Smooth muscle cell (in vitro differentiated cells): ENCODE data around the gene TRIM71. TPM values are rescaled to one million over a fixed set of nuclear protein-coding genes. Genes with fewer than 3 reads are reported as not detected.
A peak's percentile ranks its signal among the peaks of the same experiment; 100 is the strongest.

Source experiments
- DNase-seq: peaks from one replicate; lab custom pipeline; 2025; ENCODE audit not compliant: unreplicated experiment; lab: John Stamatoyannopoulos, UW
- H2AFZ ChIP-seq: fragments of 200-600 bp; sonication (generic); 2 replicates; pipeline ENCODE4 v1.6.0; 2016; ENCODE audit warnings: antibody characterized with exemption, low read depth, mild to moderate bottlenecking
- H3F3A ChIP-seq: fragments of 200-600 bp; sonication (generic); 2 replicates; pipeline ENCODE4 v1.6.0; 2017; ENCODE audit warnings: antibody characterized with exemption, low read depth
- H3K27ac ChIP-seq: fragments of 200-600 bp; sonication (generic); 2 replicates; pipeline ENCODE4 v1.5.1; 2016; ENCODE audit warnings: low read depth, mild to moderate bottlenecking
- H3K27me3 ChIP-seq: fragments of 200-600 bp; sonication (generic); 2 replicates; pipeline ENCODE4 v1.6.1; 2016; ENCODE audit warnings: low read depth, mild to moderate bottlenecking
- H3K36me3 ChIP-seq: fragments of 200-600 bp; sonication (generic); 2 replicates; pipeline ENCODE4 v1.5.1; 2016; ENCODE audit warnings: low read depth
- H3K4me1 ChIP-seq: fragments of 200-600 bp; sonication (generic); 2 replicates; pipeline ENCODE4 v1.5.1; 2016; ENCODE audit warnings: low read depth
- H3K4me2 ChIP-seq: fragments of 200-600 bp; sonication (generic); 2 replicates; pipeline ENCODE4 v1.6.0; 2016; ENCODE audit warnings: mild to moderate bottlenecking
- H3K4me3 ChIP-seq: fragments of 200-600 bp; sonication (generic); 2 replicates; pipeline ENCODE4 v1.5.1; 2016; ENCODE audit warnings: mild to moderate bottlenecking
- H3K79me2 ChIP-seq: fragments of 200-600 bp; sonication (generic); 2 replicates; pipeline ENCODE4 v1.6.0; 2016; ENCODE audit warnings: low read depth, mild to moderate bottlenecking
- H3K9ac ChIP-seq: fragments of 200-600 bp; sonication (generic); 2 replicates; pipeline ENCODE4 v1.6.0; 2016; ENCODE audit warnings: low read depth
- H3K9me3 ChIP-seq: fragments of 200-600 bp; sonication (generic); replicated peaks from 2 replicates; pipeline ENCODE4 v1.5.1; 2016; ENCODE audit warnings: low read depth
- H4K20me1 ChIP-seq: fragments of 200-600 bp; sonication (generic); 2 replicates; pipeline ENCODE4 v1.6.0; 2016; ENCODE audit warnings: low read depth
- WGBS: methylation state at CpG from one replicate; pipeline ENCODE4 v1.1.7; 2016; ENCODE audit warnings: low lambda C conversion rate; 5-methylcytosine and 5-hydroxymethylcytosine counted together
- polyA plus RNA-seq: library from polyadenylated mRNA; unstranded; fragments of >200 nt; fragmentation: Nextera tagmentation; extraction: Ambion mirVana; gene quantifications from 2 replicates; pipeline ENCODE4 v1.2.1, GENCODE V29; 2016
- total RNA-seq: library from RNA; depleted of rRNA; stranded (reverse); fragments of >200 nt; gene quantifications from 2 replicates; pipeline ENCODE4 v1.2.3, GENCODE V29; 2014
- TF ChIP-seq, protein P1 (sequence below): fragments of 200-600 bp; sonication (generic); IDR thresholded peaks from 2 replicates; pipeline ENCODE4 v1.5.1; 2017; ENCODE audit warnings: borderline replicate concordance, mild to moderate bottlenecking, antibody characterized with exemption; ENCODE audit not compliant: insufficient read depth, poor library complexity, severe bottlenecking

The TRIM71 gene
- total and polyA plus RNA-seq, 2 experiments from 2014 or later, result 0.19 to 1.1 TPM

DNA sequence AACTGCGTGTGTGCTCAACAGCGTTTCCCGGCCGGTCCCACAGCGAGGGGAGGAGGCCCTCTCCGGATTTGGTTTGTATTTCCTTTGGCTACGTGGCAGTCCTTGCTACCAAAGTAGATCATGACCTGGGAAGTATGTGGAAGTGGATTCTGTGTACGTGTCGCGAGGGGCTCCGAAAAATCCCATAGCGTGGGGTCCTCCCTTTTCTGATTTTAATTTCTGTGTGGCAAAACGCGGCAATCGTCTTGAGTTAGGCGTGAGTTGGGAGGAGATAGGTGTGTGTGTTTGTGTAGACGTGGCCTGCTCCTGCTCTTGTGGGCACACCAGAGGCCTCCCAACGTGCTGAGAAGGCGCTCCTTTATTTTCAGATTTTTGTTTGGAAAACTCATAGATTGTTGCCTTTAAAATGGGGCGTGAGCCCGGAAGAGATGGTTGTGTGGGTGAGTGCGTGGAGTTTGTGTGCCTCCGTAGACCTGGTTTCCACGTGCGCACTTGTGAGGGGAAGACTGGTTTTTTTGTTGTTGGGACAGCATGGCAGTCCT lies 1.2 kb downstream of the TRIM71 start:
- Histone ChIP-seq H3K79me2 (no peaks in the 10 kb centered on the region), H3K27me3 (peaks cover 35% of the 10 kb centered on the region), H4K20me1 (no peaks in the 10 kb centered on the region), H2AFZ (peak overlapping the region; percentile 77), H3K4me2 (peak overlapping the region; percentile 98), H3K27ac (no peak overlapping the region), H3K9me3 (no peaks in the 10 kb centered on the region), H3K9ac (no peak overlapping the region), H3F3A (peaks cover 11% of the 10 kb centered on the region), H3K4me3 (peak overlapping the region; percentile 64), H3K36me3 (no peaks in the 10 kb centered on the region), H3K4me1 (peaks cover 28% of the 10 kb centered on the region)
- DNase-seq, result no peak
- TF ChIP-seq, protein P1, sequence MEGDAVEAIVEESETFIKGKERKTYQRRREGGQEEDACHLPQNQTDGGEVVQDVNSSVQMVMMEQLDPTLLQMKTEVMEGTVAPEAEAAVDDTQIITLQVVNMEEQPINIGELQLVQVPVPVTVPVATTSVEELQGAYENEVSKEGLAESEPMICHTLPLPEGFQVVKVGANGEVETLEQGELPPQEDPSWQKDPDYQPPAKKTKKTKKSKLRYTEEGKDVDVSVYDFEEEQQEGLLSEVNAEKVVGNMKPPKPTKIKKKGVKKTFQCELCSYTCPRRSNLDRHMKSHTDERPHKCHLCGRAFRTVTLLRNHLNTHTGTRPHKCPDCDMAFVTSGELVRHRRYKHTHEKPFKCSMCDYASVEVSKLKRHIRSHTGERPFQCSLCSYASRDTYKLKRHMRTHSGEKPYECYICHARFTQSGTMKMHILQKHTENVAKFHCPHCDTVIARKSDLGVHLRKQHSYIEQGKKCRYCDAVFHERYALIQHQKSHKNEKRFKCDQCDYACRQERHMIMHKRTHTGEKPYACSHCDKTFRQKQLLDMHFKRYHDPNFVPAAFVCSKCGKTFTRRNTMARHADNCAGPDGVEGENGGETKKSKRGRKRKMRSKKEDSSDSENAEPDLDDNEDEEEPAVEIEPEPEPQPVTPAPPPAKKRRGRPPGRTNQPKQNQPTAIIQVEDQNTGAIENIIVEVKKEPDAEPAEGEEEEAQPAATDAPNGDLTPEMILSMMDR, result no peak
- WGBS, result 7% methylated on average over 25 of the region's 25 CpGs

DNA sequence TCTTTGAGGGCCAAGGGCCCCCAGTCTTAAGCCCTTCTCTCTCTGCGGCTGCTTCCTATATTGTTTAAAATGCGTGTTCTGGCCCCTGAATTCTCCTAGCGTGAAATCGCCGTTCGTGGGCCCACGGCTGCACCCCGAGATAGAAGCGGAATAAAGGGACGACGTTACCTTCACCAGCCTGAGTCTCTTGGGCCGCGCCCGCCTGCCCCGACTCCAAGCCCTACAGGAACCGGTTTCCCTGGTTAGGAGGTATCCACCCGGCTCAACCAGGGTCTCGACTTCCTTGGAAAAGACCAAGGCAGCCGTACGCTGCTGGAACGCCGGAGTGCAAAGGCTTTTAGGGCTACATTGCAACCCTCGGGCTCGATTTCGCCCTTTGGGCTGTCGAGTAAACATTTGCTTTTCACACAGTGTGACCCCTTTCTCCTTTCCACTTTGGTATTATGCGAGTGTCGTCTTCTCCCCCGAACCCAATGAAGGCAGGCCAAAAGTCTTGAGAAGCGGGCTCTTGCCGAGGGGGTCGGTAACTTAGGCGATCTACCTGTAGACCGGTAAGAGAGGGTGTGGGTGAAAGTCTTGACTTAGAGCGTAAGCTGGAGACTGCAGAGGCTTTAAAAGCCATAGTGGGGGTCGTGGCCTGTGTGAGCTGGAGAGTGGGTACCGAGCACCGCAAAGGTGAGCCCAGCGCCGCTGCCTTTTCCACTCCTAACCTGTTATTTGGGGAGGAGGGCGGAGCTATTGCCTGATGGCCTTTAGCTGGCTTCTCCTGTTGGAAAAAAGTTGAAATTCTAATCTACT lies 2.0 kb downstream of the TRIM71 start:
- Histone ChIP-seq H3K27ac (no peak overlapping the region), H4K20me1 (no peaks in the 10 kb centered on the region), H3K27me3 (peaks cover 35% of the 10 kb centered on the region), H3K36me3 (no peaks in the 10 kb centered on the region), H3K9me3 (no peaks in the 10 kb centered on the region), H3F3A (peaks cover 11% of the 10 kb centered on the region), H3K4me2 (peak overlapping the region; percentile 98), H3K4me1 (peaks cover 21% of the 10 kb centered on the region), H3K9ac (no peak overlapping the region), H3K4me3 (peak overlapping the region; percentile 64), H3K79me2 (peaks cover 5% of the 10 kb centered on the region), H2AFZ (peak overlapping the region; percentile 17)
- TF ChIP-seq, protein P1, result no peak
- 25% methylated on average over 41 of the region's 41 CpGs for WGBS
- DNase-seq, result no peak

DNA sequence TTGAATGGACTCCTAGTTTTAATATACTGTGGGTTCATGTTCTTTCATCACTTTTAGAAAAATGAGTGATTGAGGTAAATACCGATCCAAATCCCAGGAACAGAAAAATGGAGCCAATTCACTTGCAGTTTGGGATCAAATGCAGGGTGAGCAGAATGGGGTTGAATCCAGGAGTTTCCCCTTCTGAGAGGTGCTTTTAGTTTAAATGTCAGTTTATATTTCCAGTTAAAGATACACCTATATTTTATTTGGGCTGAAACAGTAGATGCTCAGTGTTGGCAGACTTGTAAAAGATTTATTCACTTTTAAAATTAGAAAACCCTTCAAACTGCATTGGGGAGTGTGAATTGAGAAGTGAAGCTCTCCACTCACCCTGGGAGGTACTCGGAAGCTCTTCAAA lies 2.6 kb downstream of the TRIM71 start:
- WGBS, result 60% methylated on average over 2 of the region's 2 CpGs

More for the DNA sequence above, 2.6 kb downstream of the TRIM71 start:
- H2AFZ ChIP-seq, result no peak overlapping the region
- no peak overlapping the region for H3K9ac ChIP-seq
- peaks cover 7% of the 10 kb centered on the region for H3K79me2 ChIP-seq
- peak overlapping the region; percentile 98 for H3K4me2 ChIP-seq
- H3K36me3 ChIP-seq, result no peaks in the 10 kb centered on the region
- no peak overlapping the region for H3K27ac ChIP-seq
- H3K4me3 ChIP-seq, result peak overlapping the region; percentile 64
- peaks cover 35% of the 10 kb centered on the region for H3K27me3 ChIP-seq
- DNase-seq, result no peak
- peaks cover 15% of the 10 kb centered on the region for H3K4me1 ChIP-seq
- TF ChIP-seq, protein P1, result no peak
- H4K20me1 ChIP-seq, result no peaks in the 10 kb centered on the region
- H3F3A ChIP-seq, result peaks cover 9% of the 10 kb centered on the region
- no peaks in the 10 kb centered on the region for H3K9me3 ChIP-seq
